NCI-H1436 treated with DMSO at 0.1 percent for 48 hours (cell line): Measurements from ENCODE around the gene ULBP1.
"Not testable (repeated sequence)": the region's sequence is repeated elsewhere in the genome, so short reads cannot be mapped to it uniquely, and the experiment has no call there.

ENCODE experiments used
- DNase-seq: peaks from one replicate; lab custom pipeline; 2025; lab: John Stamatoyannopoulos, UW

Gene ULBP1

GRCh38 chr6:149933461-149933860 lies 30.3 kb upstream of the ULBP1 start:
- no peak for DNase-seq

GRCh38 chr6:149934249-149935156 lies 29.2 kb upstream of the ULBP1 start:
- no peak for DNase-seq

- no peak for DNase-seq
Measured at GRCh38 chr6:149935246-149935645, 28.5 kb upstream of the ULBP1 start.

GRCh38 chr6:149935668-149936067 lies 28.1 kb upstream of the ULBP1 start:
- no peak for DNase-seq

- DNase-seq = no peak
Measured at GRCh38 chr6:149936743-149937142, 27.0 kb upstream of the ULBP1 start.

- DNase-seq = not testable (repeated sequence)
Measured at GRCh38 chr6:149938013-149938570, 25.7 kb upstream of the ULBP1 start.

- no peak for DNase-seq
Measured at GRCh38 chr6:149938571-149939355, 25.0 kb upstream of the ULBP1 start.

- DNase-seq = no peak
Measured at GRCh38 chr6:149939356-149939648, 24.4 kb upstream of the ULBP1 start.

GRCh38 chr6:149939909-149940671 lies 23.7 kb upstream of the ULBP1 start:
- no peak for DNase-seq

- no peak for DNase-seq
Measured at GRCh38 chr6:149940672-149940982, 23.1 kb upstream of the ULBP1 start.

GRCh38 chr6:149941583-149942460 lies 21.9 kb upstream of the ULBP1 start, which contains the start of gene ULBP2:
TSS of gene ULBP2 (plus strand) at chr6:149942014. CDS start at chr6:149942073, 59 bp downstream.
- peak; percentile 63 for DNase-seq

- no peak for DNase-seq
Measured at GRCh38 chr6:149942461-149942829, 21.3 kb upstream of the ULBP1 start.

- DNase-seq = not testable (repeated sequence)
Measured at GRCh38 chr6:149943321-149943720, 20.4 kb upstream of the ULBP1 start.

GRCh38 chr6:149945276-149945675 lies 18.5 kb upstream of the ULBP1 start:
- DNase-seq = not testable (repeated sequence)

- not testable (repeated sequence) for DNase-seq
Measured at GRCh38 chr6:149946631-149947030, 17.1 kb upstream of the ULBP1 start.

GRCh38 chr6:149947533-149947932 lies 16.2 kb upstream of the ULBP1 start:
- not testable (repeated sequence) for DNase-seq

GRCh38 chr6:149948011-149948410 lies 15.7 kb upstream of the ULBP1 start:
- DNase-seq = no peak

GRCh38 chr6:149948616-149949015 lies 15.1 kb upstream of the ULBP1 start:
- DNase-seq = no peak

GRCh38 chr6:149950423-149950822 lies 13.3 kb upstream of the ULBP1 start:
- no peak for DNase-seq

- no peak for DNase-seq
Measured at GRCh38 chr6:149951096-149951495, 12.6 kb upstream of the ULBP1 start.

- DNase-seq = no peak
Measured at GRCh38 chr6:149951626-149952025, 12.1 kb upstream of the ULBP1 start.
